Endothelial cell of coronary artery (primary cell): ENCODE data around the gene HLA-DRA. TPM values are rescaled to one million over a fixed set of nuclear protein-coding genes. Genes with fewer than 3 reads are reported as not detected.

Experiments
- total RNA-seq: library from RNA; depleted of rRNA; stranded (reverse); fragments of >200 nt; gene quantifications from 2 replicates; pipeline ENCODE4 v1.2.3, GENCODE V29; 2014

Gene HLA-DRA
- total RNA-seq = not detected in 2 replicates

GRCh38 chr6:32439602-32440214, at the start of gene HLA-DRA:
HLA-DRA (plus strand) TSS chr6:32439887; CDS start chr6:32439951, 64 bp downstream.

DNA sequence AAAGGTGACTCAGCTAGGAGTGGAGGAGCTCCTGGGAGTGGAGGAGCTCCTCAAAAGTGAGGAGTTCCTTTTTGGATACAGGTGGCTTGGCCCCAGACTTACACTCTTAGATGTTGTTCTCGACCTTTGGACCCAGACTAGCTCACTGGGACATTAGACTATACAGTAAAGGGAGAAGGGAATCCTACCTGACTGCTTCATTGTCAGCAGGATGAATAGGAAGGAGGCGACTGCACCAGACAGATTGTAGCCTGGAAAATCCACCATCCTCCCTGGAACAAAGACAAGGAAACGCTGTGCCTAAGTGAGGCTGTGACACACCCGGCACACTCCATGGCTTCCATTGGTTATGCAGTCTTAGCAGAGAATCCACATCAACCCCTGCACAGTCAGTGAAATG, 32.8 kb upstream of the HLA-DRA start, which contains the start of gene BTNL2:
BTNL2 (minus strand) TSS at position 325 of the 400 bp plus-strand sequence; CDS start at position 267, 58 bp downstream.

Other genes with a start within 250 kb of the HLA-DRA start
- gene PBX2, start 249.7 kb upstream of the HLA-DRA start, total RNA-seq = 37.0 and 42.5 TPM in 2 replicates
- gene GPSM3, start 247.2 kb upstream of the HLA-DRA start, total RNA-seq = 4.2 and 5.5 TPM in 2 replicates
- gene NOTCH4, start 215.8 kb upstream of the HLA-DRA start, total RNA-seq = 50.7 and 60.4 TPM in 2 replicates
- under 0.01 TPM in 1 of 2 replicates, not detected in the other for gene TSBP1, start 68.0 kb upstream of the HLA-DRA start, total RNA-seq
- gene BTNL2, start 32.7 kb upstream of the HLA-DRA start, total RNA-seq = not detected in 2 replicates
- gene HLA-DRB5, start 90.4 kb downstream of the HLA-DRA start, total RNA-seq = 0.09 and 0.19 TPM in 2 replicates
- 0.09 and 8.3 TPM in 2 replicates for gene HLA-DRB1, start 150.0 kb downstream of the HLA-DRA start, total RNA-seq
- not detected in 2 replicates for gene HLA-DQA1, start 197.5 kb downstream of the HLA-DRA start, total RNA-seq
- gene HLA-DQB1, start 226.8 kb downstream of the HLA-DRA start, total RNA-seq = not detected in 2 replicates